A549 (cell line): ENCODE measurements around the gene XRRA1. TPM values are rescaled to one million over a fixed set of nuclear protein-coding genes. Genes with fewer than 3 reads are reported as not detected.

Experiments used
- ATAC-seq, 2 experiments: fragments of 200-7000 bp in 1 of 2; fragments of >200 bp in 1 of 2; cut with Nextera tagmentation in 1 of 2; cut with Tn5 transposase in 1 of 2; 3 replicates each; pipeline versions ENCODE4 v1.8.0 to v1.9.1; 2018 to 2020; ENCODE audit warnings: mild to moderate bottlenecking in 1 of 2, moderate library complexity in 1 of 2
- CTCF ChIA-PET: fragments of 300-600 bp; sonication (Branson Sonifier 250); formaldehyde crosslinking; extraction: SDS; loops from one replicate; lab custom pipeline; 2021; ENCODE audit warnings: antibody characterized with exemption, inconsistent platforms; lab: Yijun Ruan, JAX
- POLR2A ChIA-PET: fragments of 350-600 bp; formaldehyde crosslinking; extraction: SDS; loops from one replicate; lab custom pipeline; 2021; ENCODE audit warnings: antibody characterized with exemption, inconsistent platforms; lab: Yijun Ruan, JAX
- DNase-seq, 2 experiments: peaks; one replicate each; pipeline versions ENCODE4 v3.0.0 to v3.0.0-alpha.2; 2011 to 2016; ENCODE audit warnings: low read depth in 1 of 2, low spot score in 1 of 2
- FAIRE-seq: peaks from 2 replicates; lab custom pipeline; 2011; peaks lifted over from hg19 to GRCh38; lab: Jason Lieb, UNC
- H3K27ac ChIP-seq, 2 experiments: fragments of >200 bp; sonication (Bioruptor Twin); formaldehyde crosslinking; 3 replicates each; pipeline ENCODE4 v1.5.1; 2016 to 2017
- H3K4me1 ChIP-seq: fragments of >200 bp; sonication (Bioruptor Twin); formaldehyde crosslinking; 3 replicates; pipeline ENCODE4 v1.6.1; 2016
- H3K4me2 ChIP-seq: fragments of >200 bp; sonication (Bioruptor Twin); formaldehyde crosslinking; 3 replicates; pipeline ENCODE4 v1.6.1; 2016
- H3K4me3 ChIP-seq: fragments of >200 bp; sonication (Bioruptor Twin); formaldehyde crosslinking; 3 replicates; pipeline ENCODE4 v1.5.1; 2016
- H3K9me3 ChIP-seq: fragments of >200 bp; sonication (Bioruptor Twin); formaldehyde crosslinking; 3 replicates; pipeline ENCODE4 v1.6.1; 2016
- CHD4 ChIP-seq: fragments of 200-600 bp; sonication (generic); IDR thresholded peaks from 2 replicates; pipeline ENCODE4 v1.6.1; 2016; ENCODE audit warnings: antibody characterized with exemption, mild to moderate bottlenecking, borderline replicate concordance
- EHF ChIP-seq: fragments of 250-450 bp; sonication (Bioruptor Pico); IDR thresholded peaks from 2 replicates; pipeline ENCODE4 v1.5.0; 2020; ENCODE audit warnings: mild to moderate bottlenecking
- FOSB ChIP-seq: fragments of 250-450 bp; sonication (Bioruptor Pico); IDR thresholded peaks from 2 replicates; pipeline ENCODE4 v1.5.0; 2020; ENCODE audit warnings: mild to moderate bottlenecking, moderate library complexity
- FOSL2 ChIP-seq, 2 experiments: fragments of 450-650 bp in 1 of 2; fragments of >200 bp in 1 of 2; sonication (Bioruptor Twin) in 1 of 2; formaldehyde crosslinking; IDR thresholded peaks; 2 replicates each; pipeline versions ENCODE4 v1.5.0 to v1.6.1; 2016 to 2020; ENCODE audit warnings: mild to moderate bottlenecking in 1 of 2, moderate library complexity in 1 of 2
- HEYL ChIP-seq: fragments of 250-450 bp; sonication (Bioruptor Pico); IDR thresholded peaks from 2 replicates; pipeline ENCODE4 v1.8.0; 2021; ENCODE audit warnings: mild to moderate bottlenecking, moderate library complexity
- HOXB5 ChIP-seq: fragments of 250-450 bp; sonication (Bioruptor Pico); IDR thresholded peaks from 2 replicates; pipeline ENCODE4 v1.5.0; 2020; ENCODE audit warnings: mild to moderate bottlenecking, moderate library complexity
- POLR2A ChIP-seq: IDR thresholded peaks from 2 replicates; pipeline ENCODE4 v1.6.1; 2012; ENCODE audit warnings: mild to moderate bottlenecking, low read length
- POLR2AphosphoS2 ChIP-seq: conservative IDR thresholded peaks from 2 replicates; pipeline ENCODE4 v1.6.1; 2012; ENCODE audit warnings: low read length, improper control_type of control experiment, inconsistent platforms
- RNF2 ChIP-seq: fragments of 200-600 bp; sonication (generic); IDR thresholded peaks from 2 replicates; pipeline ENCODE4 v1.6.1; 2016; ENCODE audit warnings: low read depth, mild to moderate bottlenecking, antibody characterized with exemption, moderate library complexity, borderline replicate concordance
- TP53 ChIP-seq: fragments of 250-450 bp; sonication (Bioruptor Pico); IDR thresholded peaks from 2 replicates; pipeline ENCODE4 v1.5.0; 2021; ENCODE audit warnings: mild to moderate bottlenecking, moderate library complexity
- ZFP36 ChIP-seq: fragments of 450-650 bp; IDR thresholded peaks from 2 replicates; pipeline ENCODE4 v1.6.1; 2014; ENCODE audit warnings: borderline replicate concordance; ENCODE audit not compliant: partially characterized antibody
- WGBS: methylation state at CpG from one replicate; pipeline ENCODE4 v1.1.6; 2017; ENCODE audit errors: missing lambda C conversion rate; 5-methylcytosine and 5-hydroxymethylcytosine counted together
- polyA plus RNA-seq, 4 experiments: library from polyadenylated mRNA; depleted of rRNA in 3 of 4; stranded (reverse); fragments of >200 nt; fragmentation: RNase III in 1 of 4; extraction: RNeasy Plus Mini Kit Qiagen cat#74134 plus additional on column Dnase treatment in 1 of 4; gene quantifications; 2 replicates in 3 of 4; 3 replicates in 1 of 4; pipeline ENCODE4 v1.2.3, GENCODE V29; 2011 to 2017
- TF ChIP-seq, protein P1 (sequence below): fragments of 150-350 bp; IDR thresholded peaks from 2 replicates; pipeline ENCODE4 v1.6.1; 2014; ENCODE audit warnings: low read depth, mild to moderate bottlenecking, low read length
- TF ChIP-seq, protein P2 (sequence below): fragments of >200 bp; sonication (Bioruptor Twin); formaldehyde crosslinking; IDR thresholded peaks from 2 replicates; pipeline ENCODE4 v1.6.1; 2016
- TF ChIP-seq, protein P3 (sequence below): fragments of 250-450 bp; sonication (Bioruptor Pico); IDR thresholded peaks from 2 replicates; pipeline ENCODE4 v1.5.0; 2021; ENCODE audit warnings: mild to moderate bottlenecking, moderate library complexity, borderline replicate concordance
- TF ChIP-seq, protein P4 (sequence below): IDR thresholded peaks from 2 replicates; pipeline ENCODE4 v1.6.1; 2012

XRRA1 gene
- polyA plus RNA-seq, 2 of the 4 experiments (the other 2 are of a cell fraction) = 6.6 to 10.6 TPM

DNA sequence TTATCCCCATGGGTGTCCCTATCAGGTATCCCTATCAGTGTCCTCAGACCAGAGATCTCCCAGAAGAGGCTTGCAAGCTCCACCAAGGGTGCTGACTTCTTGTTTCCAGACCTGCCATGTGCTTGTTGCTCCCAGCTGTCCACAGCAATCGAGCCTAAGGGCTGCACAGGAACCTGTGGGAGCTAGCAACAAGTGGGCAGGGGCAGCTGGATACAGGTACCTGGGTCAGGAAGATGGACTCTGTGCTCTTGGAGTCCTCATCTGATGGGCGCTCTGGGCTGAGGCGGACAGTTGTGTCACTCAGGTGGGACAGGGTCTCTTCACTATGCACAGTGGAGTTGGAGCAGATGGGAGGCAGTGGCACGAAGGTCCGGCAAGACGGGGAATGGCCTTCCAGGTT lies 101.0 kb downstream of the XRRA1 start:
- CTCF ChIA-PET = interaction anchor here (0.9 kb wide), 1 partner anchor 12 kb away, joined by 3 read pairs; no protein-coding TSS in a partner anchor
- POLR2A ChIA-PET = no interaction called here

DNA sequence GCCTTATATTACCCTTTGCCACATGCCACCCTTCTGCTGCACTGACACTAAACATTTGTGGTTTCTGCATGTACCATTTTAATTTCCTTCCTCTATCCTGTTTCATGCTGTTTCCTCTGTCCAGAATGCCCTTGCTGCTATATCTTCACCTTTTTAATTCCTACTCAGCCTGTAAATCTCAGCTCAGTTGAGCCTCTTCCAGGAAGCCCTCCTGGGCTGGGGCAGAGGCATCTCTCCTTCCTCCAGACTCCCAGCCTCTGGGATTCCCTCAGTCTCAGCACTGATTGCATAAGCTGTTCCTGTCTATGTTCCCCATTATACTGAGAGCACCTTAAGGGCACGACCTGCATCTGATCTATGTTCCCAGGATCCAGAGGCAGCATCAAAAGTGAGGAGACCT lies 101.5 kb downstream of the XRRA1 start:
- H3K27ac ChIP-seq = no peak overlapping the region
- no peak overlapping the region for H3K4me3 ChIP-seq
- DNase-seq (no peak), ATAC-seq (no peak), FAIRE-seq (no peak)
- H3K9me3 ChIP-seq = no peaks in the 10 kb centered on the region
- peaks cover 6% of the 10 kb centered on the region; the same call in 2 of the 3 replicates for H3K4me1 ChIP-seq
- WGBS = 56% methylated on average over 1 of the region's 1 CpG
- no peak overlapping the region for H3K4me2 ChIP-seq
- ChIA-PET CTCF (no interaction called here), POLR2A (no interaction called here)
- TF ChIP-seq, protein P1, sequence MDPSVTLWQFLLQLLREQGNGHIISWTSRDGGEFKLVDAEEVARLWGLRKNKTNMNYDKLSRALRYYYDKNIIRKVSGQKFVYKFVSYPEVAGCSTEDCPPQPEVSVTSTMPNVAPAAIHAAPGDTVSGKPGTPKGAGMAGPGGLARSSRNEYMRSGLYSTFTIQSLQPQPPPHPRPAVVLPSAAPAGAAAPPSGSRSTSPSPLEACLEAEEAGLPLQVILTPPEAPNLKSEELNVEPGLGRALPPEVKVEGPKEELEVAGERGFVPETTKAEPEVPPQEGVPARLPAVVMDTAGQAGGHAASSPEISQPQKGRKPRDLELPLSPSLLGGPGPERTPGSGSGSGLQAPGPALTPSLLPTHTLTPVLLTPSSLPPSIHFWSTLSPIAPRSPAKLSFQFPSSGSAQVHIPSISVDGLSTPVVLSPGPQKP = no peak
- TF ChIP-seq TP53 = no peak

More for the DNA sequence above, 101.0 kb downstream of the XRRA1 start:
- no peaks in the 10 kb centered on the region for H3K9me3 ChIP-seq
- H3K4me3 ChIP-seq = no peak overlapping the region
- FAIRE-seq = no peak
- peaks cover 6% of the 10 kb centered on the region; the same call in 2 of the 3 replicates for H3K4me1 ChIP-seq
- ATAC-seq = no peak
- no peak overlapping the region for H3K27ac ChIP-seq
- no peak for DNase-seq
- H3K4me2 ChIP-seq = no peak overlapping the region
- 89% methylated on average over 6 of the region's 6 CpGs for WGBS
- TF ChIP-seq, protein P2, sequence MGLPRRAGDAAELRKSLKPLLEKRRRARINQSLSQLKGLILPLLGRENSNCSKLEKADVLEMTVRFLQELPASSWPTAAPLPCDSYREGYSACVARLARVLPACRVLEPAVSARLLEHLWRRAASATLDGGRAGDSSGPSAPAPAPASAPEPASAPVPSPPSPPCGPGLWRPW = no peak
- no peak for TF ChIP-seq POLR2AphosphoS2
- no peak for TF ChIP-seq ZFP36
- TF ChIP-seq EHF (CRISPR knock-in tag) = no peak
- no peak for TF ChIP-seq CHD4
- no peak for TF ChIP-seq FOSB (CRISPR knock-in tag)
- no peak for TF ChIP-seq POLR2A
- no peak for TF ChIP-seq RNF2
- TF ChIP-seq, protein P3, sequence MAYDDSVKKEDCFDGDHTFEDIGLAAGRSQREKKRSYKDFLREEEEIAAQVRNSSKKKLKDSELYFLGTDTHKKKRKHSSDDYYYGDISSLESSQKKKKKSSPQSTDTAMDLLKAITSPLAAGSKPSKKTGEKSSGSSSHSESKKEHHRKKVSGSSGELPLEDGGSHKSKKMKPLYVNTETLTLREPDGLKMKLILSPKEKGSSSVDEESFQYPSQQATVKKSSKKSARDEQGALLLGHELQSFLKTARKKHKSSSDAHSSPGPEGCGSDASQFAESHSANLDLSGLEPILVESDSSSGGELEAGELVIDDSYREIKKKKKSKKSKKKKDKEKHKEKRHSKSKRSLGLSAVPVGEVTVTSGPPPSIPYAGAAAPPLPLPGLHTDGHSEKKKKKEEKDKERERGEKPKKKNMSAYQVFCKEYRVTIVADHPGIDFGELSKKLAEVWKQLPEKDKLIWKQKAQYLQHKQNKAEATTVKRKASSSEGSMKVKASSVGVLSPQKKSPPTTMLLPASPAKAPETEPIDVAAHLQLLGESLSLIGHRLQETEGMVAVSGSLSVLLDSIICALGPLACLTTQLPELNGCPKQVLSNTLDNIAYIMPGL (CRISPR knock-in tag) = no peak
- no peak for TF ChIP-seq HOXB5 (CRISPR knock-in tag)
- TF ChIP-seq, protein P4, sequence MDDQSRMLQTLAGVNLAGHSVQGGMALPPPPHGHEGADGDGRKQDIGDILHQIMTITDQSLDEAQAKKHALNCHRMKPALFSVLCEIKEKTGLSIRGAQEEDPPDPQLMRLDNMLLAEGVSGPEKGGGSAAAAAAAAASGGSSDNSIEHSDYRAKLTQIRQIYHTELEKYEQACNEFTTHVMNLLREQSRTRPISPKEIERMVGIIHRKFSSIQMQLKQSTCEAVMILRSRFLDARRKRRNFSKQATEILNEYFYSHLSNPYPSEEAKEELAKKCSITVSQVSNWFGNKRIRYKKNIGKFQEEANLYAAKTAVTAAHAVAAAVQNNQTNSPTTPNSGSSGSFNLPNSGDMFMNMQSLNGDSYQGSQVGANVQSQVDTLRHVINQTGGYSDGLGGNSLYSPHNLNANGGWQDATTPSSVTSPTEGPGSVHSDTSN = no peak

DNA sequence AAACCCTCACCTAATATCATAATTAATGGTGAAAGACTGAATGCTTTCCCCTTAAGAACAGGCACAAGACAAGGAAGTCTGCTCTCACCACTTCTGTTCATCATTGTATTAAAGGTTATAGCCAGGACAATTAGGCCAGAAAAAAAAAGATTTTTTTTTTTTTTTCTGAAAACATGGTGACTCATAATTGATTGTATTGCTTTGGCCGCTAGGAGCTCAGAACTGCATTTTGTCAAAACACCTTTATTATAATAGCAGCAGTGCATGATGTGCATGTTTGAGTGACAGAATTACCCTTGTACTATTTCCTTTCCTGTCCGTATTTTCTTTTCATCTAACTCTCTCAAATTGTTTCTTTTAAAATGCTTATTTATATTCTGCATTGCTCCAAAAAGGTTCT lies 102.1 kb downstream of the XRRA1 start:
- FAIRE-seq (no peak), DNase-seq (no peak), ATAC-seq (no peak)
- H3K4me2 ChIP-seq = no peak overlapping the region
- WGBS = 78% methylated on average over 2 of the region's 2 CpGs
- POLR2A ChIA-PET = no interaction called here
- TF ChIP-seq HEYL (CRISPR knock-in tag) = no peak
- TF ChIP-seq FOSL2 (IDR thresholded peaks at IDR 0.05) = no peak
- TF ChIP-seq FOSL2 (CRISPR knock-in tag; IDR thresholded peaks at IDR 0.05) = peak; percentile 51; the same call in 1 of the 2 replicates
- no peak overlapping the region for H3K27ac ChIP-seq
- H3K9me3 ChIP-seq = no peaks in the 10 kb centered on the region
- CTCF ChIA-PET = interaction anchor here (1.8 kb wide), 1 partner anchor 402 kb away, joined by 5 read pairs; no protein-coding TSS in a partner anchor
- H3K4me3 ChIP-seq = no peak overlapping the region
- peaks cover 6% of the 10 kb centered on the region; the same call in 2 of the 3 replicates for H3K4me1 ChIP-seq
